H1 (cell line): ENCODE measurements around the gene DIPK1B.

Source experiments
- ASH2L ChIP-seq: fragments of 200-600, 300-600 bp; sonication (generic); IDR thresholded peaks from one replicate; pipeline ENCODE4 v1.7.1; 2017; ENCODE audit warnings: low read length
- CTCF ChIP-seq, 3 experiments: IDR thresholded peaks; 1 replicate in 2 of 3; 2 replicates in 1 of 3; pipeline versions ENCODE4 v1.5.1 to v1.6.1; 2011; ENCODE audit warnings: low read length in 3 of 3, mild to moderate bottlenecking in 3 of 3, inconsistent platforms in 2 of 3, low read depth in 1 of 3, moderate library complexity in 1 of 3; ENCODE audit not compliant: insufficient read depth in 1 of 3; ENCODE audit errors: control extremely low read depth in 1 of 3
- FOSL1 ChIP-seq: IDR thresholded peaks from 2 replicates; pipeline ENCODE4 v1.6.1; 2011; ENCODE audit warnings: mild to moderate bottlenecking, low read depth, low read length, moderate library complexity; ENCODE audit not compliant: insufficient read depth
- POLR2AphosphoS5 ChIP-seq: IDR thresholded peaks from 2 replicates; pipeline ENCODE4 v1.6.1; 2011; ENCODE audit warnings: low read depth, low read length
- TAF1 ChIP-seq: IDR thresholded peaks from 2 replicates; pipeline ENCODE4 v1.6.1; 2011; ENCODE audit warnings: mild to moderate bottlenecking, low read depth, low read length
- YY1 ChIP-seq: IDR thresholded peaks from 2 replicates; pipeline ENCODE4 v1.6.1; 2011; ENCODE audit warnings: low read depth, mild to moderate bottlenecking, low read length
- ZNF274 ChIP-seq: IDR thresholded peaks from 2 replicates; pipeline ENCODE4 v1.7.0; 2012; ENCODE audit warnings: low read length, borderline replicate concordance; ENCODE audit errors: extremely low read depth

- TF ChIP-seq ZNF274 (no peak), CTCF (IDR thresholded peaks at IDR 0.05; ENCODE audit: control extremely low read depth in 1 of 3, insufficient read depth in 1 of 3, low read depth in 1 of 3, low read length in 3 of 3) (no peak), TAF1 (no peak), YY1 (no peak), FOSL1 (no peak), ASH2L (no peak), POLR2AphosphoS5 (no peak)
These were observed 28.9 kb downstream of the DIPK1B start for GRCh38 chr9:136740971-136741882.
